Urothelium cell line (cell line): ENCODE measurements around the gene GALNT18.

ENCODE experiments used
- DNase-seq: peaks from one replicate; pipeline ENCODE4 v3.0.0; 2011; ENCODE audit warnings: low spot score, mixed read lengths
- FAIRE-seq: peaks from 2 replicates; lab custom pipeline; 2011; peaks lifted over from hg19 to GRCh38; lab: Jason Lieb, UNC

GALNT18 gene

GRCh38 chr11:11502263-11502861 lies 119.4 kb downstream of the GALNT18 start:
- FAIRE-seq (no peak), DNase-seq (no peak)

- FAIRE-seq = no peak
- no peak for DNase-seq
Observed at GRCh38 chr11:11501546-11502262, 120.1 kb downstream of the GALNT18 start.

- DNase-seq (no peak), FAIRE-seq (no peak)
Observed at GRCh38 chr11:11500744-11501487, 120.9 kb downstream of the GALNT18 start.

- DNase-seq = no peak
- FAIRE-seq = no peak
Observed at GRCh38 chr11:11499300-11499699, 122.5 kb downstream of the GALNT18 start.

GRCh38 chr11:11498195-11498594 lies 123.6 kb downstream of the GALNT18 start:
- FAIRE-seq (no peak), DNase-seq (no peak)

- DNase-seq (no peak), FAIRE-seq (no peak)
Observed at GRCh38 chr11:11496879-11497278, 124.9 kb downstream of the GALNT18 start.

GRCh38 chr11:11494348-11494747 lies 127.5 kb downstream of the GALNT18 start:
- FAIRE-seq (no peak), DNase-seq (no peak)

GRCh38 chr11:11493698-11494097 lies 128.1 kb downstream of the GALNT18 start:
- DNase-seq (no peak), FAIRE-seq (no peak)

- FAIRE-seq (no peak), DNase-seq (no peak)
Observed at GRCh38 chr11:11491589-11491988, 130.2 kb downstream of the GALNT18 start.

- DNase-seq (no peak), FAIRE-seq (no peak)
Observed at GRCh38 chr11:11491014-11491413, 130.8 kb downstream of the GALNT18 start.

- DNase-seq (no peak), FAIRE-seq (no peak)
Observed at GRCh38 chr11:11486423-11486822, 135.4 kb downstream of the GALNT18 start.

GRCh38 chr11:11486002-11486401 lies 135.8 kb downstream of the GALNT18 start:
- FAIRE-seq (no peak), DNase-seq (no peak)

- FAIRE-seq (no peak), DNase-seq (no peak)
Observed at GRCh38 chr11:11483627-11484026, 138.2 kb downstream of the GALNT18 start.

- FAIRE-seq = no peak
- no peak for DNase-seq
Observed at GRCh38 chr11:11482730-11483129, 139.1 kb downstream of the GALNT18 start.

- no peak for FAIRE-seq
- DNase-seq = no peak
Observed at GRCh38 chr11:11481371-11481770, 140.4 kb downstream of the GALNT18 start.

- FAIRE-seq (no peak), DNase-seq (no peak)
Observed at GRCh38 chr11:11480971-11481370, 140.8 kb downstream of the GALNT18 start.

- FAIRE-seq (no peak), DNase-seq (no peak)
Observed at GRCh38 chr11:11478687-11479086, 143.1 kb downstream of the GALNT18 start.

- no peak for DNase-seq
- no peak for FAIRE-seq
Observed at GRCh38 chr11:11477695-11478420, 143.9 kb downstream of the GALNT18 start.

GRCh38 chr11:11476971-11477645 lies 144.7 kb downstream of the GALNT18 start:
- FAIRE-seq = no peak
- no peak for DNase-seq

- FAIRE-seq = no peak
Observed at GRCh38 chr11:11476499-11476898, 145.3 kb downstream of the GALNT18 start.

GRCh38 chr11:11472106-11472505 lies 149.7 kb downstream of the GALNT18 start:
- DNase-seq (no peak), FAIRE-seq (no peak)

More at GRCh38 chr11:11476499-11476898, 145.3 kb downstream of the GALNT18 start:
- no peak for DNase-seq
